Stimulated activated naive CD4-positive, alpha-beta T cell treated with Interleukin-2 at 50 U/mL for 16 hours (primary cell): ENCODE results near the gene ADCY5.

Source experiments
- DNase-seq: peaks from one replicate; lab custom pipeline; 2025; lab: John Stamatoyannopoulos, UW

The ADCY5 gene

DNA sequence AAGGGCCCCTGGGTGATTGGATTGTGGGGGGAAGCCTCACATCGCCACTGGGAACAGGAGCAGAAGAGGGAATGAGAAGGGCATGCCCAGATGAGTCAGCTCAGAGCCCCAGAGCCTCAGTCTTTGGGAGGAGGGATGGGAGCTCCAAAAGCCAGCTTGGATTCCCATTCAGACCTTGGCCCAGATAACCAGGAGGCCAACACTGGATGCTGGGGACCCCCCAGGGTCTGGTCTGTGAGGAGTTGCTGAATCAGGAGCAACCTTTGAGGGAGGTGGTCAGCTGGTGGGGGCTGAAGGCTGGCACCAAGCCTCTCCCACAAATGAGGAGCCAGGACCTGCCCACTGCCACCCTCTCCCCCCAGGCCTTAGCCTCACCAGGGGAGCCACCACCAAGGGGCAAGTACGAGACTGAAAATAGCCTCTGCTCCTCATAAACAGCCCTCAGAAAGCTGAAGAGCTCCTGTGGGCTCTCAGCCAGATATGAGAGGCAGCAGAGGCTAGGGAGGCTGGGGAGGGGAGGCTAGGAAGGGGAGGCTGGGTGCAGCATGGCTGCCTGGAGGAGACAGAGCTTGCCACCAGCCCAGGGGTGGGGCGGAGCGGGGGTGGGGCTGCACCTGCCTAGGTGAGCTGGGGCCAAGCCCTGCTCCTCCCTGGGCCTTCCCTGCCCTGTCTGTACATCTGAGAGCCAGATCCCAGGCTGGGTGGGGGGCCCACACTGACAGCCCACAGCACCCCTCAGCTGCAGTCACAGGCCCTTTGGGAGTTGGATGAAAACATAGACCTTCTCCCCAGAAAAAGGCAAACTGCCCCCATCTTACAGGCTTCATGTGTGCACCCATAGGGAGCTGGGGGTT is 147.3 kb downstream of the ADCY5 start:
- DNase-seq: no peak

DNA sequence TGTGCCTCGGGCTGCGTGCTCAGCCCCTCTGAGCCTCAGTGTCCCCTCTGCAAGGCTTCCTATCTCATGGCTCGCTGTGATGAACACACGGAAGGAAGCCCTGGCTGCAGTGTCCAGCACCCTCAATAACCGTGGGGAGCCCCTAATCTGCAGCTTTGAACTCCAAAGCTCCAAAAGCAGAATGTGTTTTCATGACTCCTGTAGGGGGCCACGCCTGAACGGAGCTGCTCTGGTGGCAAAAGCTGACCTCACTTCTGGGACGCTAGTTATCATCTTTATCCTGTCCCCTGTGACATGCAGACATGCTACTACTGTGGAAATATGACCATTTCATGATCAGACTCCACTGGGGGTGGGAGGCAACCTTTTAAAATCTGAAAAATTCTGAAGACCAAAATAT is 148.3 kb downstream of the ADCY5 start:
- no peak for DNase-seq

DNA sequence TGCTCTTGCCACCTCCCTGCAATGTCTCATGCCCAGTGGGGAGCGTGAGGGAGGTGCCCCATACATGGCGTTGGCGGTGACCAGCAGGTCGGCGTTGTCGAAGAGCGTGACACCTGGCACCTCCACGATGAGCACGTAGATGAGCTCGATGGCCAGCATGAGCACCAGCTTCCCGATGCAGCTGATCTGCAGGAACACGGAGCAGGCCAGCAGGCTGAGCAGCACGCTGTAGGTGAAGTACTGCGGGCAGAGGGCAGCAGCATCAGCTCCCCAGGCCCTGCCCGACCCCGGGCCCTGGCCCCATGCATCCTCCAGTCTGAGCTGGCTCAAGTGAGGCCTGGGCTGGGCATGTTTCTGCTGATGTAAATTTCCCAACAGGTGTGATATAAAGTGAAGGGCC is 148.8 kb downstream of the ADCY5 start:
- no peak for DNase-seq

DNA sequence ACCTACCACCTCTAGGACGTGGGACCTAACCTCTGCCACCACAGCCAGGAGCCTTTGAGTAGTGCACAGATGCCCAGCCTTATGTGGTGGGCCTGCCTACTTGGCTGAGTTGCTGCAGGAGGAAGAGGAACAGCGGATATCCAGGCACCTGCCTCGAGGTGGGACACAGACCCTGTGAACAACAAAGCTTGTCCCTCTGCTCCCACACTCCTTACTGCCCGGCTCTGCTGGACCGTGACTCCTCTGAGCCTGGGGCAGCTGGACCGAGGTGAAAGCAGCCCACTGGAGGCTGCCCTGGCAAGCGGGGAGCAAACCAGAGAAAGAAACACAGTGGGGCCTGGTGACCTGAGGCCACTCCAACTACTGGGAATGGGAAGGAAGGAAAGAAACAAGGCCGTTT is 149.3 kb downstream of the ADCY5 start:
- DNase-seq: no peak

DNA sequence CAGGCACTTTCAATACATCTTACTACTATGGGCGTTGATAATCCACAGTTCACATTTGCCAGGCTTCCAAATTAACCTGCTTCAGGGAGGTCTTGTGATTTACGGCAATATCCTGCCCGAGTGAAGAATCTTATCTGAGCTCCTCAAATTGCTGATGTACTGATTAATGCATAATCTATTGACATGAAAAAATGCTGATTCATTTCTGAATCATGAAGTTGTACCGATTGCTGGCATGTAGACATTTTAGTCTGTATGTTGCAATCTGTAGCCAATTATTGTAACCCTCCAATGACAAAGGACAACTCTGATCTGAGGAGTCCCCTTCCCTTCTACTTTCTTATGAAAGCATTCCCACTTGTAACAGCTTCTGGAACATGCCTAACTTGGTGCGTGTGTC is 150.0 kb downstream of the ADCY5 start:
- no peak for DNase-seq

DNA sequence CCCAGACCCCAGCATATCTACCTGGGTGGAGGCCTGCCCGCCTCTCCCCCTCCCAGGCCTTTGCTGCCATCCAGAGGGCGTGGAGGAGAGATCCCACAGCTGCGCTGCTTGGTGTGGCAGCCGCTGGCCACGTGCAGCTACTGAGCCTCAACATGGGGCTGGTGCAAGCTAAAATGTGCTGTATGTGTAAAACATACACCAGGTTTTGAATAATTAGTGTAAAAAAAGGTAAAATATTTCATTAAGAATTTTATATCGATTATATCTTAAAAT is 151.3 kb downstream of the ADCY5 start:
- no peak for DNase-seq

DNA sequence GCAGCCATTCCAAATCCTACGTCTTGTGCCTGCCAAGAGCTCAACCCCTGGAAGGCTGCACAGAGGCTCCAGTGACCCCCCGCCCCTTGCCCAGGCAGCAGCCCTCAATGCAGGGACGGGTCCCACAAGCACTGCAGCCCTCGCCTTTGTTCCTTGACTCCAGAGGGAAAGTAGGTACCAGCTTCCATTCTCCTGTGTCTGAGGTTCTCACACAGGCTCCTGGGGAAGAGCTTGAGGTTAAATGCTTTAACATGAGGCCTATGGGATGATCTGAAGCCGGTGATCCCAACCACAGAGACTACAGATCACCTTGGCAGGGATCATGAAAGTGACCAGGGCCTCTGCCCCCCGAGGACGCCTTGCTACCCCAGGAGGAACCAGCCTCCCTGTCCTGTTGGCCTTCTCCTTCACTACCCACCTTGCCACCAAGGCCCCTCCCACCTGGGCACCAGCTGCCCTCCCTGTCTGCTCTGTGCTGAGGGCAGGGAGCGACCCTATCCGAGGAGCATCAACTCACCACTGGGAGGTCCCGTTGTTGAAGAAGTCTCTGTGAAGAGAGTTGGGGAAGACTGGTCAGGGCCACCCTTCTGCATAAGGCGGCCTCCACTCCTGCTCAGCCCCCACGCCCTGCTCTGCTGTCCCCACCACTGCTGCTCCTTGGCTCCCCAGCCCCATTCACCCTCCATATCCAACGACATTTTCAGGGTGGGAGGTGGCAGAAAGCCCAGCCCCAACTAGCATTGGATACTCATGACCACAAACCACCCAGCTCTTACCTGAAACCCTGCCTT is 151.9 kb downstream of the ADCY5 start:
- no peak for DNase-seq

DNA sequence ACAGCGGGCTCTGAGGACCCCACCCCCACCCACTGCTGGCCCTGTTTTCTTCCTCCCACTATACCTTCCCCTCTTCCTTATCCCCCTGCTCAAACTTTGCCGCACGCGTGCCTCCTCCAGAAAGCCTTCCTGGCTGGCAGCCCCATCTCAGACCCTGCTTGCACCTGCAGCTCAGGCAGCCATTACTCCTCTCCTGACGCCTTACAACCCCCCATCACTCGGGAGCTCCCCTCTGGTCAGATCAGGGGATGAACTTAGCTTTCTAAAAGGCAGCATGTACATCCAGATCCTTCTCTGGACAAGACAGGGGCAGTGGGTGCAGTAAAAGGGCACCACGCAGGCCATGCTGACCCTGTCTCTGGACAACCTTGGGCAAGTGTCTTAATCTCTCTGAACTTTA is 152.6 kb downstream of the ADCY5 start:
- DNase-seq: no peak

DNA sequence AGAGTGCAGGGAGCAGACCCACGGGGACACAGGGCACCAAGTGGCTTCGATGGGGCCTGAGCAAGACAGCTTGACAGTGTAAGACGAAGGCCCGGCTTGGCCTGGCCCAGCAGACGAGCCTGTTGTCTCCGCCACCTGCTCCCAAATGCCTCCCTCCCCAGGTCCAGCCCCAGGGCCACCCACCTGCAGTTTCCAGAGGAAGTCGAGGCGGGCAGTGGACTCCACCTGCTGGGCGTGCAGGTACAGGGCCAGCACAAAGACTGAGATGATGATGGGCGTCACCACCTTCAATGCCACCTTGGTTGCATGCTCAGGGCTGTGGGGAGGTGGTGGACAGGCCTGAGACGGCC is 153.0 kb downstream of the ADCY5 start:
- DNase-seq: no peak

DNA sequence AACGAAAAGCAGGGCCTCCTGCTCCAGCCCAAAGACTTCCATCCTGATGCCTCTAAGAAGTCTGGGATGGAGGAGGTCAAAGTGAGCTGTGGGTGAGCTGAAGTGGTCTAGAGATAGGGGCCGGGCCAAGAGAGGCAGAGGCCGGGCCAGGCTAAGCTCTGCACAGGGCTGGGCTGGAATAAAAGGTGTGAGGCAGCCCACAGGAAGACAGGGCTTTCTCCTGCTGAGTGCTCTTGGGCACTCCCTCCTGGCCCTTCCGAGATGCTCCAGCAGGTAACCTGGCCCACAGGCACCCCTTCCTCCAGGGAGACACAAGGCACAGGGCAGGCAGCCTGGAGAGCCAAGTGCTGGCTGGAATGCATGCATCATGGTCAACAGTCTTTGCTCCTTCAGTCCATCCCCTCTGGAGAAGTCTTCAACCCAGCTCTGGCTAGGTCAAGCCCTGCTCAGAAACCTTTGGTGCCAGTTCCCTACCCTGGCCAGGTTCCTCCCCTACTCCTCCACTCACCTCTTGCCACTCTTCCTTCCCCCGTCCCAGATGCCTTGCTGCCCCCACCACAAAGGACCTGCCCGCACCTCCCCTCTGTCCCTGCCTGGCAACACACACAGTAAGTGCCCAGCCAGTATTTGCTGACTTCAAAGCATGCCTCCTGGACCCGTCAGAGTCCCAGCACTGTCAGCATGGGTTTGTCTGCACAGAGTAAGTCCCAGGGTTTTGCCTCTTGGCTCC is 153.6 kb downstream of the ADCY5 start:
- no peak for DNase-seq

DNA sequence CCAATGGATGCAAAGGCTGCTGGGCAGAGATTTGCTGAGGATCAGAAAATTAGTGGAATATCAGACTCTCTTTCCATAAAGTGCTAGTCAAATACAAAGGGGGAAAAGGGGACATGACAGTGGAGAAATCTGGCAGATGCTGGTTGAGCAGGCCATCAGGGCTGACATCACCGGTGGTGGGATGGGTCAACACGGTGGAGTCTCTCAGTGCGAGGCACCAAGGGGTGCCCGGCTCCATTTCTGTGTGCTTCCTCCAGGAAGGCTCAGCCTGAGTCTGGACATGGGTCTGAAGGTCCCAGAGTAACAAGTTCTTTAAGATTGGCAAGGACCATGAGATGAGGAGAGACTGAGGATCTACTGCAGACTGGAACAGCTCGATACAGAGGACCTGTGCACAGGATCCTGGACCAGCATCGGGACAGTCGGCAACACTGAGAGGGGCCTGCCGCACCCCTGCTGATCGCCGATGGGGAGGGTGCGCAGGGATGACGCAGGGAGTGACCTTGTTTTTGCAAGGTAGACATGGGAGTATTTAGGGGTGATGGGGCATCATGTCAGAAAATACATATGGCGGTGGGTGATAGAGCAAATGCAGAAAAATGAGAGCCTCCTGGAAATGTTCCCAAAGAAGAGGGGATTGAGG is 154.5 kb downstream of the ADCY5 start:
- no peak for DNase-seq

DNA sequence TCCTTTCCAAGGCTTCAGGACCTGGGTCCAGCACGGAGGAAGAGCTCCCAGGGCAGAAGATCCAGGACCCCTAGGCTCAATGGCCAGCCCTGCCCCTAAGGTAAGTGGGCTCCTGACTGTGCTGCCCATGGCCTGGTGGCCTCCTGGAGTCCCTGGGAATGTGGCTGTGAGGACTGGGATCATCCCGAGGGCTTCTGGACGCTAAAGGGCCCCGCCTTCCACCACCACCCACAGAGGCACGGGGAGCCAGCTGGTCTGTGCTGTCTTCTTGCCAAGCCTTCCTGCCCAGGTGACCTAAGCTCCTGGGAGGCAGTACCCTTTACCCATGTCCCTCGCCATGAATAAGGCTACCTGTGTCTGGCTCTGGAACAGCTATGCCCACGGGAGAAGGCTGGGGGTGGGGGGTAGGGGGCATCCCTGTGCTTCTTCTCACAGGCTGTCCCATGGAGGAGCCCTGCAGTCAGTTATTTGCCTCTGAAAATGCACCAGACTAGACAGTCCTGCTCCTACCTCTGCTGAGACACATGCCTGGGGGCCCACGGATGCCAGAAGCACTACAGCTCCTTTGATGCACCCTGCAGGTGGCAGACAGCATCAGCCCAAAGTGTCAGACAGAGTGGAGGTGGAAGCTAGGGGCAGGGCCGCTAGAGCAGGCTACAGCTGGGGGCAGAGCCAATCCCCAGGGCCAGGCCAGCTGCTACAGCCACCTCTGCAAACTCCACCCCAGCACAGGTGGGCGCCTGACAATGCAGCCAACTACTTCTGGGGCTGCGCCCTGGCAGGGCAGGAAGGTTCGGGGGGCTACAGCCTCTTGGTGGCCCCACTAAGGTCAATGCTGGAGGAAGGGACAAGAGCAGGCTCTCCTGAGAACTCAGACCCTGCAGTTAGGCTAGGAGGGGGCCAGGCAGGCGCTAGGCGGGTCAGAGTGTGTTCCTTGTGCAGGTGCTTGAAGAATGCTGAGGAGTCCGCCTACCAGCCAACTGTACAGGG is 156.3 kb downstream of the ADCY5 start:
- no peak for DNase-seq

DNA sequence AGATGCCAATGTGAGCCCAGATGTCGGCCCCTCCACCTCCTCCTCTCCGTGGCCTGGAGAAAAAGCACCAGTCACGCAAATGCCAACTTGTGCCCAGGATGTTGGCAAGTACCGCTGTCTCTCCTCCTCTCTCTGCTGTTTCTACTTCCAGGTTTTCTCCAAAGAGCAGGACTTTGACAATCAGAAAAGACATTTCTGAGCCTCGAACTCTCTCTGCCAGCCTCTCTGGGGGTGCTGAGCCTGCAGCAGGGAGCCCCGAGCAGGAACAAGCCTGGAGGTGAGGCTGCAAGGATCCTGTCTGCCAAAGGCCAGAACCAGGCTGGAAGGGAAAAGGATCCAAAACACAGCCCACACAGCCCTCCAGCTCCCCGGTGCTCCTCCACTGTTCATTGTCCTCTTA is 157.5 kb downstream of the ADCY5 start:
- DNase-seq: no peak

DNA sequence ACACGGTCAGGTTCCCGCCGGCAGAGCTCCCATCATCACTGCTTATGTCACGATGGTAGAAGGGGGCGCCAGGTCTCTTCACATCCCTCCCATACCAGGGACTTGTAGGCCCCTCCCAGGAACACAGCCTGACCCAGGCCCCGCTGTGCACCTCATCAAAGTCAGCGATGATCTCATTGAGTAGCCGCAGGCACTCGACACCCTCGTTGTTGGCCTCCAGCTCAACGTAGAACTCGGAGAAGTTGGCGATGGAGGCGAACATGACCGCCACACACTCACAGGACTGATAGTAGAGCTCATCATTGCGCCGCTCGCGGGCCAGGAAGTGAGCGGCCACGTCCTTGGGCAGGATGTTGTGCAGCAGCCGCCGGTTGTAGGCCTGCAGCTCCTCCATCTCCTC is 157.9 kb downstream of the ADCY5 start:
- DNase-seq: no peak

DNA sequence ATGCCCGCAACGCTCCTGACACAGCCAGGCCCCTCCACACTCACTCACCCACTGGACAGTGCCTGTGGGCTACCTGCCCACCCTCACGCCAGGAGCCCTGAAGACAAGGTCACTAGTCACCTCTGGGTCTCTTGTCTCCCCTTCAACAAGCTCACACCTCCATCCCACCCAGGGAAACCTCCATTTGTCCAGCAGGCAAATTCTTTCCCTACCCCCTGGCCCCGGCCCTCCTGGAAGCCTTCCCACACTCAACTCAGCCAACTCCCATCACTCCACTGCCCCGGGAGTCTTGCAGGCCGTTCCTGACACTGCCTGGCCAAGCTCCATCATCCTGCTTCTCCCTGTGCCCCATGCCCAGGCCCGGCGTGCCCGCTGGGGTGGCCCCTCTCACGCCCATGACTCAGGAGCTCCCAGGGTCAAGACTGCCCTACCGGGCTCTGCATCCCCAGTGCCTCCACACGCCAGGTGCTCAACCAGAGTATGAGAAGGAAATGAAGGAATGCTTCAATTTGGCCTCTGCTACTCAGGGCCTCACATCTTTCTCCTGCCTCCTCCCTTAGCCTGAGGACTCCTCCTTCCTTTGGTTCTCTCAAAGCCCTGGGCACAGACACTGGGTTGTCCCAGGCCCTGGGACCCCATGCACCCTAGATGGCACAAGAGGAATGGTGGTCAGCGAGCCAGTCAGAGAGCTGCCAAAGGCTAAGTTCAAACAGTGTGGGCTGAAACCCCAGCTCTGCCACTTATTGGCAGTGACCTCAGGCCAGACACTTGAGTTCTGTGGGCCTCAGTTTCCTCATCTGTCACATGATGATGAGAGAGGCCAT is 158.6 kb downstream of the ADCY5 start:
- DNase-seq: no peak

DNA sequence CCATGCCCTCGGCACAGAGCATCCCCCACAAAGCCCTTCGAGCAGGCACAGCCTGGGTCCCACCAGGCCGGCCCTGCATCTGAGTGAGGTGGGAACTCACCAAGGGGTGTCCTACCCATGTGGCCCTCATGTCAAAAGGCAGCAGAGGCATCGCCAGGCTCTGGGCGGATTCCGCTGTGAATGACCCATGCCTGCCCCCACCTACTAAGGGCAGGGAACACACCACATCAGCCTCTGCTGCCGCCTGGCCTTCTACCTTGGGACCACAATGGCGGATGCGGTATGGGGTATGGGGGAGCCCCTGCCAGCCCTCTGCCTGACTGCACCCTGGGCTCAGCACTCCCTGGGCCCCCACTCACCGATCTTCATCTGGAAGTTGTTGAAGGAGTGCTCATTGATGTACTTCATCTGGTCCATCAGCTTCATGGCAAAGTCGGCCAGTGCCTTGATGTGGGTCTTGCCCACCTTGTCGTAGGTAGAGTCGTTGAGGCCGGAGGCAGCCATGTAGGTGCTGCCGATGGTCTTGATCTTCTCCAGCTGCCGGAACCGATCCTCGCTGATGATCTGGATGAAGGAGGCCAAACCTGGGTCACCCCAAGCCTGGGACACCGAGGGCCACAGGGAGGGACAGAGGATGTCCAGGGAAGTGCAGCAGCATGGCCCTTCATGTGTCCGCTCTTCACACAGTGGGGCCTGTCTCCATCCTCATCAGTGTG is 159.3 kb downstream of the ADCY5 start:
- DNase-seq: no peak

DNA sequence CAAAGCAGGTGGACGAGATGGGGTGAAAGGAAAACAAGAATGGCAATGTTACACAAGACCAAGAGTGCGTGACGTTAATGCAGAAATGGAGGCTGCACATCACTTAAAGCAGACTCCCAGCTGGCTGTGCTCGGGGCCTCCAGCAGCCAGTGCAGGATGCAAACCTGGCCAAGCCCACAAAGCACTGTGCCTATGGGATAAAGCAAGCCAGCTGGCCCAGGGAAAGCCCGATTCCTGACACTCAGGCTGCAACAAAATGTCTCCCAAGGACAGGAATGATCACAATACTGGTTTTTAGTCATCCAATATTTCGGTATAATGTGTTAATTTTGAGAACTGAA is 161.0 kb downstream of the ADCY5 start:
- no peak for DNase-seq

DNA sequence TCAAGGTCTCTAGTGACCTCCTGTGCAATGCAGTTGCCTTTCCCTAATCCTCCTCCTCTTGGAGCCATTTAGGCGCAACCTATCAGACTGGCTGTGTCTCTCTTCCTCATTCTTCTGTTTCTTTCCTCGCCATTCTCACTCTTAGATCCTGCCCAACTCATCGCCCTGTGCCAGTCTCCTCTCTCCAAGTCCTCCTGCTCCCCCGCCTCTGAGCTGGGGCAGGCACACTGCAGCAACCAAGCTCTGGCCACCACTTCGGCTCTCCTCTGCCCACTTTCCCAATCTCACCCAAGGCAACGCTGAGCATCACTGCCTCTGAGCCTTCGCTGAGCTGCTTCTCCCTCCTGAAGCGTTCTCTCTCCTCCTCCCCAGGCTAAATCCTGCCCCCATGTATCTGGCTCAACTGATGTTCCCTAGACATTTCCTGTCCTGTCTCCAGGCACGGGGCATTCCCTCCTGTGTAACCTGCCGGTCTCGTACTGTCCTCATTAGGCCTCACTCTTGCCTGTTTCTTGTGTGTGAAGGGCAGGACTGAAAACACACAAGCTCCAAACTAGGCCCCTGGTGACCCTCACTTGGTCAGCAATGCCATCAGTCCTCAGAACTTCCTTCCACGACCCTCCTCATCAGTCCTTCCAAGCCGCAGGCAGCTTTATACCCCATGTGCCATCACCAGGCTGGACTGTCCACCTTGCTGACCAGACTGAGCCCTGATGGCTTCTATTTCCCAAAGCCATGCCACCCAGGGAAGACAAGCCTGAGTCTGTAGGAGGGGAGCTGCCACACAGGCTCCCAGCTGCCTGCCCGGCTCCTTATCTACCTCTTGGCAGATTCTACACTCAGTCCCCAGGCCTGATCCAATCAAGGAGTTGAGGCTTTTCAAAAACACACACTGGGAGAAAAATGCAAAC is 161.6 kb downstream of the ADCY5 start:
- no peak for DNase-seq
